ENCODE results near the gene SPATA13.

GRCh38 chr13:24138911-24139310, 21.6 kb upstream of the SPATA13 start:
- TF ChIP-seq CTCF (IDR thresholded peaks at IDR 0.05): no peak
- TF ChIP-seq POLR2AphosphoS5 (IDR thresholded peaks at IDR 0.05; ENCODE audit: insufficient read depth in 1 of 2, low read depth in 1 of 2): no peak

Data from vagina (tissue), 2 donors.